HG03571 (cell line): ENCODE results near the gene GNA12.

Experiments used
- ATAC-seq: cut with Tn5 transposase; IDR thresholded peaks from one replicate; pipeline ENCODE4 v1.9.1; 2021; ENCODE audit not compliant: unreplicated experiment

Gene GNA12

GRCh38 chr7:2786607-2787116 lies 57.4 kb downstream of the GNA12 start:
- ATAC-seq, result no peak

- ATAC-seq, result peak; percentile 83
These were observed 59.0 kb downstream of the GNA12 start for GRCh38 chr7:2785071-2785500.

GRCh38 chr7:2782565-2782964 lies 61.5 kb downstream of the GNA12 start:
- no peak for ATAC-seq

- ATAC-seq, result no peak
These were observed 62.0 kb downstream of the GNA12 start for GRCh38 chr7:2782121-2782520.

- no peak for ATAC-seq
These were observed 62.5 kb downstream of the GNA12 start for GRCh38 chr7:2781636-2782035.

- ATAC-seq, result no peak
These were observed 65.1 kb downstream of the GNA12 start for GRCh38 chr7:2779051-2779450.

- ATAC-seq, result no peak
These were observed 66.1 kb downstream of the GNA12 start for GRCh38 chr7:2777898-2778535.

- no peak for ATAC-seq
These were observed 67.7 kb downstream of the GNA12 start for GRCh38 chr7:2776401-2776800.

GRCh38 chr7:2775785-2776184 lies 68.3 kb downstream of the GNA12 start:
- ATAC-seq, result no peak

GRCh38 chr7:2775376-2775775 lies 68.7 kb downstream of the GNA12 start:
- ATAC-seq, result no peak

GRCh38 chr7:2774935-2775334 lies 69.2 kb downstream of the GNA12 start:
- ATAC-seq, result no peak

GRCh38 chr7:2774280-2774679 lies 69.8 kb downstream of the GNA12 start:
- no peak for ATAC-seq

GRCh38 chr7:2773608-2774007 lies 70.5 kb downstream of the GNA12 start:
- ATAC-seq, result no peak

- ATAC-seq, result no peak
These were observed 72.8 kb downstream of the GNA12 start for GRCh38 chr7:2771274-2771731.

GRCh38 chr7:2764621-2765020 lies 79.5 kb downstream of the GNA12 start:
- ATAC-seq, result no peak

- no peak for ATAC-seq
These were observed 80.5 kb downstream of the GNA12 start for GRCh38 chr7:2763597-2763996.

- ATAC-seq, result no peak
These were observed 82.2 kb downstream of the GNA12 start for GRCh38 chr7:2761801-2762497.

- ATAC-seq, result no peak
These were observed 82.9 kb downstream of the GNA12 start for GRCh38 chr7:2761131-2761624.

- no peak for ATAC-seq
These were observed 83.8 kb downstream of the GNA12 start for GRCh38 chr7:2760098-2760889.

GRCh38 chr7:2759736-2760097 lies 84.4 kb downstream of the GNA12 start:
- no peak for ATAC-seq
